Epithelial cell of esophagus (primary cell): ENCODE results near the gene OTUD5.

Experiments
- DNase-seq: peaks from one replicate; pipeline ENCODE4 v3.0.0; 2010; ENCODE audit warnings: low read depth
- H3K4me3 ChIP-seq: 2 replicates; pipeline ENCODE4 v1.5.1; 2011; ENCODE audit warnings: mild to moderate bottlenecking, low read length, control low read depth
- TF ChIP-seq, protein P1 (sequence below): IDR thresholded peaks from 2 replicates; pipeline ENCODE4 v1.5.1; 2011; ENCODE audit warnings: low read depth, mild to moderate bottlenecking, low read length, control low read depth, inconsistent platforms; ENCODE audit not compliant: insufficient read depth; ENCODE audit errors: missing control alignments

The OTUD5 gene

DNA sequence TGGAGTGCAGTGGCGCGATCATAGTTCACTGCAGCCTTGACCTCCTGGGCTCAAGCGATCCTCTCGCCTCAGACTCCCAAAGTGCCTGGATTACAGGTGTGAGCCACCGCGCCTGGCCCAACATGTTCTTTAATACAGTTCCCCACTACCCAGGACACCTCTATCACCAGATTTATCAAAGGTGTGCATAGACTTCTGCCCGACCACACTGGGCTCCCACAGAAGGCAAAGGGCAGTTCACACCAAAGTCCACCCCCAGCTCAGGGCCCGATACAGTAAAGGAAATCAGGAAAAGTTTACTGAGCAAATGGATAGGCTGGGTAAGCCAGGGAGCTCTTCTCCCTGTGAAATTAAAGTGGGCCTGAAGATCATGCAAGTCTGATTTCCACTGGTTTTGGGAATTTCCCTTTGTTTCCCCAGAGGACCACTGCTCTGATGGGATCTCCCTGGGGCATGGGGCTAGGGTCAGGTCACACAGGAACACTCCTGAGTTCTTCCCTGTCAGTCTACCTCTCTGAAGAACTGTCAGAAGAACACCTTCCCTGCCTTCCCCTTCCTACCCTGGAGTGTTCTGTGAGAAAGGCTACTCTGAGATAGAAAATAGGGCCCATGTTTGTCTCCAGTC lies 20.9 kb downstream of the OTUD5 start:
- no peak for DNase-seq
- H3K4me3 ChIP-seq, result no peak overlapping the region
- TF ChIP-seq, protein P1, sequence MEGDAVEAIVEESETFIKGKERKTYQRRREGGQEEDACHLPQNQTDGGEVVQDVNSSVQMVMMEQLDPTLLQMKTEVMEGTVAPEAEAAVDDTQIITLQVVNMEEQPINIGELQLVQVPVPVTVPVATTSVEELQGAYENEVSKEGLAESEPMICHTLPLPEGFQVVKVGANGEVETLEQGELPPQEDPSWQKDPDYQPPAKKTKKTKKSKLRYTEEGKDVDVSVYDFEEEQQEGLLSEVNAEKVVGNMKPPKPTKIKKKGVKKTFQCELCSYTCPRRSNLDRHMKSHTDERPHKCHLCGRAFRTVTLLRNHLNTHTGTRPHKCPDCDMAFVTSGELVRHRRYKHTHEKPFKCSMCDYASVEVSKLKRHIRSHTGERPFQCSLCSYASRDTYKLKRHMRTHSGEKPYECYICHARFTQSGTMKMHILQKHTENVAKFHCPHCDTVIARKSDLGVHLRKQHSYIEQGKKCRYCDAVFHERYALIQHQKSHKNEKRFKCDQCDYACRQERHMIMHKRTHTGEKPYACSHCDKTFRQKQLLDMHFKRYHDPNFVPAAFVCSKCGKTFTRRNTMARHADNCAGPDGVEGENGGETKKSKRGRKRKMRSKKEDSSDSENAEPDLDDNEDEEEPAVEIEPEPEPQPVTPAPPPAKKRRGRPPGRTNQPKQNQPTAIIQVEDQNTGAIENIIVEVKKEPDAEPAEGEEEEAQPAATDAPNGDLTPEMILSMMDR, result no peak

DNA sequence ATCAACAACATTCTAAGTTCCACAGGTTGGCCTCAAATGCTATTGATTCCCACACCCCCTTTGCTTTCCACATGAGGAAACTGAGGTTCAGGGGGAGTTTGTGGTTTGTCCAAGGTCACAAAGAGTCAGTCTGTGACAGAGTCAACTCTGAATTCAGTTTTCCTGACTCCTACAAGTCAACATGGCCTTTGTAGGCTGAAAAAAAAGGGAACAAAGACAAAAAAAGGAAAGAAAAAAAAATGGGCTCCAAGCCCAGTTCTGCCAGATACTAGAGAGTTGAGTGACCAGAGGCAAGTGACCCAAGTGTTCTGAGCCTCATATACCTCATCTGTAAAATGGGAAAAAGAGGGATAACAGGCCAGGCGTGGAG lies 22.1 kb downstream of the OTUD5 start:
- DNase-seq, result no peak
- no peak overlapping the region for H3K4me3 ChIP-seq
- TF ChIP-seq, protein P1, result no peak

DNA sequence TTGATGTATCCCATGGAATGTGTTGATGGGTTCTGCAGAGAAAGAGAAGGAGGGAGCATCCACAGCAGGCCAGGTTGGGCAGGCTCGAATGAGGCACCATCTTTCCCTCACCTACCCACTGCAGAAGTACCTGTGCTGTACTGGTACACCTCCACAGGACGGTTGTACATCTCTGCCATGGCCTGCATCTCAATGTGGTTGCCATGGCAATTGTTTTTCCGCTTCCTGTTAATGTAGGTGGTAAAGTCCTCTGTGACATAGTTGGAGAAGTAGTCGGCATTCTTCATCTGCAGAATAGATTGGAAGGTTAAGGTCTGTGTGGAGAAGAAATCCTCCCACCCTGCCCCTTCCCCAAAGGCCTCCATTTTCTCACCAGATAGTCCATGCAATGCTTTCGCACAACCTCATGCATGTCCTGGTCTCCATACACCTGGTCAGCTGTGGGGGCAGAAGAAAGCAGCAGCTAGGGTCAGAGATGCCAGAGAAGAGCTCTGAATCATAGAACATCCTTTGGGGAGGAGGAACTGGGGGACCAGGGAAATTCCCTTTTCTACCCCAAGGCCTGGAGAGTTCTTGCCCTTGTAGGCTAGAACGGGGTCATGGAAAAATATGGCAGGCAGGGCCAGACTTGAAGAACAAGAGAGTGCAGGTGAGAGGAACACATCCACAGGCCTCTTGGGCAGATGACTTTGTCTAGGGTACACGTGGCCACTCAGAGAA lies 22.7 kb downstream of the OTUD5 start:
- DNase-seq, result no peak
- no peak overlapping the region for H3K4me3 ChIP-seq
- TF ChIP-seq, protein P1, result no peak

DNA sequence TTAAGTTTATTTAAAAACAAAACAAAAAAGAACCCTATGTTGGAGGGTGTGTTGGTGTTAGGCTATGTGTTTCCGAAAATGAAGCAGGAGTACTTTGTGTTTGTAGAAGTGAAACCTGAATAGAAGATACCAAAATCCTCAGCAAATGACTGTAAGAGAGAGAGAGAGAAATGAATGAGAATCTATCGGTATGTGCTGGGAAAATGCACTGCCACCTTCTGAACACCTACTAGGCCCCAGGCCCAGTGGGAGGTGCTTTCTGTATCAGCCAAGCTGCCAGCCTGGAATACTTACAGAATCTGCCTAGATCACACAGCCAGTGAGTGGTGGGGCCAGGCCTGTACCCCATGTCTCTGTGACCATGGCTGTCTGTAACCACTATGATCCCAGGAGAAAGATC lies 23.6 kb downstream of the OTUD5 start:
- TF ChIP-seq, protein P1, result no peak
- no peak overlapping the region for H3K4me3 ChIP-seq
- DNase-seq, result no peak

DNA sequence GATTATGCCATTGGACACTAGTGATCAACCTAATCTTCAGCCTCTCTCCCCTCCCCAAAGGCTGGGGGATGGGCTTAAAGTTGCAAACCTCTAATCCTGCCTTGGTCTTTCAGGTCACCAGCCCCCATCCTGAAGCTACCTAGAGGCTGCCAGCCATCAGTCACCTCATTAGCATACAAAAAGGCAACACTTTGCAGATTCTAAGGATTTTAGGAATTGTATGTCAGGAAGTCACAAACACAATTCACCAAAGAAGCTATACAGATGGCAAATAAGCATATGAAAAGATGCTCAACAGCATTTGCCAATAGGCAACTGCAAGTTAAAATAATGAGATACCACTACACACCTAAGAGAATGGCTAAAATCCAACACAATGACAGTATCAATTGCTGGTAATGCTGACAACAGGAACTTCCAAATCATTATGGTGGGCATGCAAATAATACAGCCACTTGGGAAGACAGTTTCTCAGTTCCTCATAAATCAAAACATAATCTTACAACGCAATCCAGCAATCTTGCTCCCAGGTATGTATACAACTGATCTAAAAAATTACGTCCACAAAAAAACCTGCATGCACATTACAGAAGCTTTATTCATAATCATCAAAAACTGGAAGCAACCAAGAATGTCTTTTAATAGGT lies 29.5 kb downstream of the OTUD5 start:
- no peak for DNase-seq
- H3K4me3 ChIP-seq, result no peak overlapping the region
- TF ChIP-seq, protein P1, result no peak

DNA sequence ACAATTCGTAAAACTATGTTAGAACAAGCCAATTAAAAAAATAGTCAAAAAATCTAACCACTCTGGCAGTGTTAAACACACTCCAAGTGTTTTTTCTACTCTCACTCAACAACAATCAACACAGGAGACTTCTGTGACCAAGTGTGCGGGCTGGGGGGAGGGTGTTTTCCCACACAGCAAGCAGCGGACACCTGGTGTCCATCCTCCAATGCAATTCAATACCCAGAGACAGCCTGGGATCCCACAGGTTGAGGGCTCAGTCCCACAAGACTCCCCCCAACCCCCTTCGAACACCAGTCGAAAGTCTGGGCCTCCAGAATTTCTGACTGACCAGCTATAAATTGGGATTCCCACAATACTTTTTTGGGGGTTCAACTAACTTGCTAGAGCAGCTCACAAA lies 30.3 kb downstream of the OTUD5 start:
- TF ChIP-seq, protein P1, result no peak
- no peak for DNase-seq
- no peak overlapping the region for H3K4me3 ChIP-seq

DNA sequence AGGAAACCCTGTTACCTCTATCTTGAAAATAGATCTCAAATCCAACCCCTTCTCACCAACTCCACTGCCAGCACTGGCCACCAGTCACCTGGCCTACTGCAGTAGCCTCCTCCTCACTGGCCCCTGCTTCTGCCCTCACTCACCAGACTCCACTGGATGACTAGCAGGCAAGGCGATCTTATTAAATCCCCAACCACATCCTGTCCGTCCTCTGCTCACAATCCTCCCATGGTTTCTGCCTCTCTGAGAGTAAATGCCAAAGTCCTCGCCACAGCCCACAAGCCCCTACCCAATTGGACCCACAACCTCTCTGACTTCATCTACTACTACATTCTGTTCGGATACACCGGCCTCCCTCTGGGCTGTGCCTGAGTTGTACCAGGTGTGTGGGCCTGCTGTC lies 33.1 kb downstream of the OTUD5 start:
- no peak overlapping the region for H3K4me3 ChIP-seq
- TF ChIP-seq, protein P1, result no peak
- DNase-seq, result no peak
